GM18511 (cell line): ENCODE data around the gene SRGAP2C.
"Not testable (repeated sequence)": the region's sequence is repeated elsewhere in the genome, so short reads cannot be mapped to it uniquely, and the experiment has no call there.

Source experiments
- ATAC-seq: cut with Tn5 transposase; IDR thresholded peaks from one replicate; pipeline ENCODE4 v1.9.1; 2021; ENCODE audit warnings: mild to moderate bottlenecking, moderate library complexity; ENCODE audit not compliant: unreplicated experiment

SRGAP2C gene

GRCh38 chr1:121184290-121185127, at the start of gene SRGAP2C, which contains the start of gene FAM72B:
Gene SRGAP2C, plus strand, starts transcription at chr1:121184975. Its CDS starts 2,472 bp downstream, at chr1:121187447.
Gene FAM72B, minus strand, starts transcription at chr1:121184340. Its CDS starts 851 bp downstream, at chr1:121183489.
- peak; percentile 78 for ATAC-seq

GRCh38 chr1:121140393-121140792, 44.4 kb upstream of the SRGAP2C start:
- not testable (repeated sequence) for ATAC-seq

DNA sequence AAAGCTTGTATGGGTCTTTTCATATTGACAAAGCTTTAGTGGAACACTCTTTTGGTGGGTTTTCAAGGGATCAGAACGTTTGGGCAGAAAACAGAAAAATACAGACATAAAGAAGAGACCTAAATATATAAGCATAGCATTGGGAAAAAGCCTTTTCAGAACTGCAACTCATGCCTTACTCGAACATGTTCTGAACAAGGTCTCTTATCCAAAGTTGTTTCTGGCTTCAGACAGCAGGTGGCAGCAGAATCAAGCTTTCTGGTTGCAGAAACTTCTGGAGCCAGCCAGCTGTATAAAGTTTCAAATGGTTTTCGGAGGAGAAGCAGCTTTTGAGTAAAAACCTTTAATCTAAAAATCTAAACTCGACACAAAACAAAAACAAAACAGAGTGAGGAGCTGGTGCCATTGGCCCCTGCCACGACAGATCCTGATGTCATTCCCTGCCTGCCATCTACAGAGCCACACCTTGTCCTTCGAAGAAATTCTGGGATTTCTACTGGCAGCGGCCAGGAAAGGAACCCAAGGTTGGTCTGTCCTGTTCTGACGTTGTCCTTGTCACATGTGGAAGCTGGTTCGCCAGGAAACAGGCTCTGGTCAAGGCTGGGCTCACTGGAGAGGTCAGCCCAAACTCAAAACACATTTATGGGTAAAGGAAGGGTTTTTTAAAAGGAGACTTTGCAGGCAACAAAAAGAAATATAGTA, 36.1 kb upstream of the SRGAP2C start:
- ATAC-seq = not testable (repeated sequence)

DNA sequence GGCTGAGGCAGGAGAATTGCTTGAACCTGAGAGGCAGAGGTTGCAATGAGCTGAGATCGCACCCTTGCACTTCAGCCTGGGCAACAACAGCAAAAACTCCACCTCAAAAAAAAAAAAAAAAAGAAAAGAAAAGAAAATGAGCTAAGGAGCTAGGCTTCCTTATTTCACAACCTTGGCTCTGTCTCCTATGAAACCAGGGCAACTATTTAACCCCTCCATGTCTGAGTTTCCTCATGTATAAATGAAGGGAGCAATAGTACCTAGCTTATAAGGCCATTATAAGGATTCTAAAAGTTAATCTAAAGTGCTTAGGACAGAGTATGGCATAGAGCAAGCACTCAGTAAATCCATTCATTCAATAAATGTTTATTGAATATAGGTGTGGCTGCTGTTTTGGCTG, 33.5 kb upstream of the SRGAP2C start:
- ATAC-seq = not testable (repeated sequence)

GRCh38 chr1:121152788-121153187, 32.0 kb upstream of the SRGAP2C start:
- not testable (repeated sequence) for ATAC-seq

GRCh38 chr1:121154811-121155210, 30.0 kb upstream of the SRGAP2C start:
- ATAC-seq = not testable (repeated sequence)

GRCh38 chr1:121155671-121156358, 29.0 kb upstream of the SRGAP2C start:
- ATAC-seq = not testable (repeated sequence)

- not testable (repeated sequence) for ATAC-seq
Observed at GRCh38 chr1:121156958-121157603, 27.7 kb upstream of the SRGAP2C start.

- not testable (repeated sequence) for ATAC-seq
Observed at GRCh38 chr1:121157609-121158008, 27.2 kb upstream of the SRGAP2C start.

- ATAC-seq = not testable (repeated sequence)
Observed at GRCh38 chr1:121160118-121160517, 24.7 kb upstream of the SRGAP2C start.

GRCh38 chr1:121161199-121161901, 23.4 kb upstream of the SRGAP2C start:
- ATAC-seq = not testable (repeated sequence)

- ATAC-seq = not testable (repeated sequence)
Observed at GRCh38 chr1:121163850-121164757, 20.7 kb upstream of the SRGAP2C start.

- ATAC-seq = not testable (repeated sequence)
Observed at GRCh38 chr1:121165296-121165695, 19.5 kb upstream of the SRGAP2C start.

GRCh38 chr1:121167225-121167738, 17.5 kb upstream of the SRGAP2C start:
- ATAC-seq = not testable (repeated sequence)

- ATAC-seq = not testable (repeated sequence)
Observed at GRCh38 chr1:121168152-121168668, 16.6 kb upstream of the SRGAP2C start.

DNA sequence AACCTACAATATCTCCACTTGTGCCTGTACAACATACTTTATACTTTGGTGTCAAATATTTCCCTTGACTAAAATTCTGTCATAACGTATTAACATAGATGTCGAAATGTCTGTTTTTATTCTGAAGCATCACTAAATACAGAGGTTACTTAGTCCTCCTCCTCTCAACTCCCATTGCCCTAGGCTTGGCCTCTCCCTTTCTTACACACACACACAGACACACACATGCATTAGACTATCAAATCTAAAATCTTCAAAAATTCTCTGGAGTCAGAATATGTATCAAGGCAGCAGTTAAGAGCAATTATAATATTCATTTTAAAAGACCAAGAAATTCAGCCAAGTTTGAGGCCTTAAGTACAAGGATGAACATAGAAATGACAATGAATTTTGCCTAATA, 8.1 kb upstream of the SRGAP2C start:
- ATAC-seq = not testable (repeated sequence)

- not testable (repeated sequence) for ATAC-seq
Observed at GRCh38 chr1:121178197-121178596, 6.6 kb upstream of the SRGAP2C start.

DNA sequence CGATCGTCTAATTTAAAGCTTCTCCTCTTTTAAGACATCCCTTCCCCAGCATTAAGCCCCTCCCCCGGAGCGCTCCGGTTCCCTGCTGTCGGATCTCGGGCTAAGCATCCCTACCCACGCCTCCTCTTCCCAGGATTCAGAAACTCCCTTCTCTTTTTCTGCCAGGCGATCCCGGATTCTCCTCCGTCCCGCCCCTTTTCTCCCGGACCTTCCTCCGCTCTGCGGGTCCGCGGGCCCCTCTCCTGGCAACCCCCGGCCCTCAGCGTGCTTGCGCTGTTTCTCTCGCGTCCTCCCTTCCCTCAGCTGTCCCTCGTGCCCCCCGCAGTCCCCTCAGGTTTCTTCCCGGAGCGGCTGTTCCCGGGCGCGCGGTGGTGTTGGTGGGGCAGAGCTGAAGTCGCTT, 908 bp upstream of the SRGAP2C start:
- not testable (repeated sequence) for ATAC-seq
